BE2C (cell line): Measurements from ENCODE around the gene GHRL.

ENCODE experiments used
- DNase-seq: peaks from one replicate; pipeline ENCODE4 v3.0.0-alpha.2; 2020
- H3K27me3 ChIP-seq: fragments of 250-450 bp; sonication (Bioruptor Pico); 2 replicates; pipeline ENCODE4 v1.5.1; 2020; ENCODE audit warnings: mild to moderate bottlenecking
- H3K36me3 ChIP-seq: fragments of 250-450 bp; sonication (Bioruptor Pico); 2 replicates; pipeline ENCODE4 v1.5.1; 2020; ENCODE audit warnings: mild to moderate bottlenecking
- H3K4me1 ChIP-seq: fragments of 250-450 bp; sonication (Bioruptor Pico); 2 replicates; pipeline ENCODE4 v1.5.1; 2020
- H3K4me3 ChIP-seq: 2 replicates; pipeline ENCODE4 v1.5.1; 2011; ENCODE audit warnings: low read depth, low read length
- H3K9me3 ChIP-seq: fragments of 250-450 bp; sonication (Bioruptor Pico); 2 replicates; pipeline ENCODE4 v1.5.1; 2020
- CTCF ChIP-seq: IDR thresholded peaks from 2 replicates; pipeline ENCODE4 v1.5.1; 2012; ENCODE audit warnings: mild to moderate bottlenecking, low read depth, low read length

GHRL gene

GRCh38 chr3:10238345-10239183 is 54.2 kb downstream of the GHRL start:
- Histone ChIP-seq H3K4me3 (no peak overlapping the region), H3K4me1 (peaks cover 4% of the 10 kb centered on the region), H3K36me3 (no peaks in the 10 kb centered on the region), H3K27me3 (no peaks in the 10 kb centered on the region), H3K9me3 (no peaks in the 10 kb centered on the region)
- DNase-seq = no peak
- TF ChIP-seq CTCF = no peak
